HS-27A (cell line): ENCODE results near the gene BCAS1.
"Not testable (repeated sequence)": the region's sequence is repeated elsewhere in the genome, so short reads cannot be mapped to it uniquely, and the experiment has no call there.

Experiments
- DNase-seq: peaks from one replicate; pipeline ENCODE4 v3.0.0-alpha.2; 2012; ENCODE audit warnings: low read depth, missing footprints

The BCAS1 gene

GRCh38 chr20:53940360-53940702 lies 130.1 kb downstream of the BCAS1 start:
- no peak for DNase-seq

- peak; percentile 93 for DNase-seq
Observed at GRCh38 chr20:53939572-53940359, 130.6 kb downstream of the BCAS1 start.

GRCh38 chr20:53939190-53939571 lies 131.2 kb downstream of the BCAS1 start:
- no peak for DNase-seq

GRCh38 chr20:53938739-53939138 lies 131.7 kb downstream of the BCAS1 start:
- DNase-seq: no peak

- no peak for DNase-seq
Observed at GRCh38 chr20:53937929-53938367, 132.4 kb downstream of the BCAS1 start.

- DNase-seq: no peak
Observed at GRCh38 chr20:53937339-53937741, 133.1 kb downstream of the BCAS1 start.

- no peak for DNase-seq
Observed at GRCh38 chr20:53935344-53936084, 134.9 kb downstream of the BCAS1 start.

- DNase-seq: peak; percentile 87
Observed at GRCh38 chr20:53934421-53935343, 135.7 kb downstream of the BCAS1 start.

GRCh38 chr20:53933232-53933846 lies 137.1 kb downstream of the BCAS1 start:
- no peak for DNase-seq

- not testable (repeated sequence) for DNase-seq
Observed at GRCh38 chr20:53932655-53933192, 137.7 kb downstream of the BCAS1 start.

- DNase-seq: no peak
Observed at GRCh38 chr20:53931597-53931996, 138.8 kb downstream of the BCAS1 start.

- no peak for DNase-seq
Observed at GRCh38 chr20:53930651-53931504, 139.5 kb downstream of the BCAS1 start.

GRCh38 chr20:53929974-53930650 lies 140.3 kb downstream of the BCAS1 start:
- no peak for DNase-seq

- DNase-seq: no peak
Observed at GRCh38 chr20:53929399-53929798, 141.0 kb downstream of the BCAS1 start.

GRCh38 chr20:53927990-53928389 lies 142.4 kb downstream of the BCAS1 start:
- no peak for DNase-seq

- peak; percentile 83 for DNase-seq
Observed at GRCh38 chr20:53926428-53927028, 143.9 kb downstream of the BCAS1 start.

- DNase-seq: no peak
Observed at GRCh38 chr20:53925651-53926401, 144.6 kb downstream of the BCAS1 start.

- no peak for DNase-seq
Observed at GRCh38 chr20:53923566-53924369, 146.6 kb downstream of the BCAS1 start.
